Right lobe of liver (tissue), 6 donors: ENCODE measurements around the gene YKT6. TPM values are rescaled to one million over a fixed set of nuclear protein-coding genes. Genes with fewer than 3 reads are reported as not detected.
A peak's percentile ranks its signal among the peaks of the same experiment; 100 is the strongest.

Source experiments
- ATAC-seq, 4 donors: fragments of 200-7000 bp; cut with Tn5 transposase; one replicate each; pipeline ENCODE4 v1.9.1; 2020; ENCODE audit warnings: mild to moderate bottlenecking in 4 of 4, moderate library complexity in 4 of 4
- DNase-seq, 3 donors: peaks; one replicate each; pipeline ENCODE4 v3.0.0-alpha.2; 2020
- H3K27ac ChIP-seq, 3 donors: fragments of 200-600 bp; one replicate each; pipeline ENCODE4 v1.8.0; 2022
- H3K27me3 ChIP-seq, 2 donors: fragments of 200-600 bp; one replicate each; pipeline ENCODE4 v1.8.0; 2022
- H3K36me3 ChIP-seq, 4 donors: fragments of 200-600 bp; sonication (generic) in 1 of 4; one replicate each; pipeline versions ENCODE4 v1.5.1 to v1.8.0; 2017 to 2022; ENCODE audit warnings: control low read depth in 1 of 4
- H3K4me1 ChIP-seq, 4 donors: fragments of 200-600 bp; sonication (generic) in 1 of 4; one replicate each; pipeline versions ENCODE4 v1.5.1 to v1.8.0; 2017 to 2022; ENCODE audit warnings: control low read depth in 1 of 4
- H3K4me3 ChIP-seq, 3 donors: fragments of 200-600 bp; one replicate each; pipeline ENCODE4 v1.8.0; 2022
- H3K9me3 ChIP-seq, 4 donors: fragments of 200-600 bp; sonication (generic) in 1 of 4; one replicate each; pipeline versions ENCODE4 v1.5.1 to v1.8.0; 2017 to 2022; ENCODE audit warnings: control low read depth in 1 of 4
- POLR2A ChIP-seq: fragments of 450-650 bp; IDR thresholded peaks from one replicate; pipeline ENCODE4 v1.6.1; 2017; ENCODE audit warnings: antibody characterized with exemption, mild to moderate bottlenecking
- WGBS: methylation state at CpG from one replicate; pipeline ENCODE4 v1.1.6; 2018; ENCODE audit warnings: low coverage, low lambda C conversion rate; ENCODE audit not compliant: insufficient coverage; ENCODE audit errors: missing lambda C conversion rate; 5-methylcytosine and 5-hydroxymethylcytosine counted together
- intact Hi-C, 2 donors: fragments of 100-400 bp; cut with DNase I; formaldehyde crosslinking; loops; one replicate each; pipeline versions ENCODE4 v1.11.2 to v1.14.1; 2022
- total RNA-seq, 6 experiments: library from RNA; depleted of rRNA in 2 of 6; stranded (reverse); fragments of >200 nt in 2 of 6; fragmentation: NEBNext Ultra II Directional in 3 of 6; extraction: Animal tissue kit (Norgen Biotek cat#: 25700) in 3 of 6; gene quantifications; one replicate each; pipeline versions ENCODE4 v1.1.0 to v1.2.4, GENCODE V29; 2016 to 2023
- TF ChIP-seq, protein P1 (sequence below), 4 donors: fragments of 200-600 bp in 3 of 4; fragments of 450-650 bp in 1 of 4; IDR thresholded peaks; one replicate each; pipeline versions ENCODE4 v1.5.1 to v1.8.0; 2016 to 2022; ENCODE audit warnings: antibody characterized with exemption in 4 of 4, mild to moderate bottlenecking in 2 of 4
- donor health status: DM: no; HTN: yes; CAD: no.
- donor health status: DM: no; HTN: no; CAD: no.
- donor health status: DM: no; HTN: no; CAD: no.
- donor health status: DM: no; HTN: yes; CAD: no.
- donor health status: DM: no; HTN: yes; CAD: no.

YKT6 gene
- total RNA-seq, 6 experiments from 2014 or later: 15.0 to 23.8 (median 19.2) TPM

DNA sequence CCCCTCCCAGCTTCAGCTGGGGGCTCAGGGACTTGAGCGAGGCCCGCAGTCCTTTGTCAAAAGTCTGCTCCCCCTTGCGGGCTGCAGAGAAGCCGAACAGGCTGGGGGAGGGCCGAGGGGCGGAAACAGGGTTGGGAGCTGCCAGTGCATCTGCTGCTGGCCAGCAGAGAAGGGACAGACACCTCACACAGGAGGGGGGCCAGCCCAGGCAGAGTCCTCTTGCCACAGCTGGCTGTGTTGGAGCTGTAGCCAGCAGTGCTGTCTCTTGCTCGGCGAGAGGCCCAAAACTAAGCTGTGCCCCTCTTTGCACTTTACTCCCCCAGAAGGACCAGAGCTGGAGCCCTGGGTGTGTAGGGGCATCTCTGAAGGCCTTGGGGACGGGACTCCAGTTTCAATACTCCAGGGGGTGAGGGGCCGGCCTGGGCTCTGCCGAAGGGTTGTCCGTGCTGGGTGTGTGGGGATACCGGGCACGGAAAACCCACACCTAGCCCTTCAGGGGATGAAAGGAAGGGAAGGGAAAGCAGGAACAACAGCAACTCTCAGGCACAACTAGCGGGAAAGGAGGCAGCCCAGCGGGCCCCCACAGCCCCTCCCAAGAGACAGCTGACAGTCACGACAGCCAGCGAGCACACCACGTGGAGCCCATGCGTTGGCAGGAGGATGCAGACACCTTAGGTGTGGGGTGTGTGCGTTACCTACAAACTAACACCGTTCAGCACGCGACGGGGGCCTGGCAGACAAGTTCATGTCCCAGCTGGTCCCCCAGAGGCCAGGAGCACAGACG, 17.8 kb downstream of the YKT6 start:
- Histone ChIP-seq H3K27ac (no peak overlapping the region), H3K4me1 (no peaks in the 10 kb centered on the region), H3K4me3 (no peak overlapping the region), H3K27me3 (no peaks in the 10 kb centered on the region), H3K36me3 (no peaks in the 10 kb centered on the region), H3K9me3 (no peaks in the 10 kb centered on the region)
- ATAC-seq (no peak), DNase-seq (peak in 2 of 3 donors; percentile 12 to 53)
- intact Hi-C loops: no loop called here
- TF ChIP-seq, protein P1, sequence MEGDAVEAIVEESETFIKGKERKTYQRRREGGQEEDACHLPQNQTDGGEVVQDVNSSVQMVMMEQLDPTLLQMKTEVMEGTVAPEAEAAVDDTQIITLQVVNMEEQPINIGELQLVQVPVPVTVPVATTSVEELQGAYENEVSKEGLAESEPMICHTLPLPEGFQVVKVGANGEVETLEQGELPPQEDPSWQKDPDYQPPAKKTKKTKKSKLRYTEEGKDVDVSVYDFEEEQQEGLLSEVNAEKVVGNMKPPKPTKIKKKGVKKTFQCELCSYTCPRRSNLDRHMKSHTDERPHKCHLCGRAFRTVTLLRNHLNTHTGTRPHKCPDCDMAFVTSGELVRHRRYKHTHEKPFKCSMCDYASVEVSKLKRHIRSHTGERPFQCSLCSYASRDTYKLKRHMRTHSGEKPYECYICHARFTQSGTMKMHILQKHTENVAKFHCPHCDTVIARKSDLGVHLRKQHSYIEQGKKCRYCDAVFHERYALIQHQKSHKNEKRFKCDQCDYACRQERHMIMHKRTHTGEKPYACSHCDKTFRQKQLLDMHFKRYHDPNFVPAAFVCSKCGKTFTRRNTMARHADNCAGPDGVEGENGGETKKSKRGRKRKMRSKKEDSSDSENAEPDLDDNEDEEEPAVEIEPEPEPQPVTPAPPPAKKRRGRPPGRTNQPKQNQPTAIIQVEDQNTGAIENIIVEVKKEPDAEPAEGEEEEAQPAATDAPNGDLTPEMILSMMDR (IDR thresholded peaks at IDR 0.05): no peak
- no peak for TF ChIP-seq POLR2A
- 50% methylated on average over 1 of the region's 26 CpGs for WGBS

DNA sequence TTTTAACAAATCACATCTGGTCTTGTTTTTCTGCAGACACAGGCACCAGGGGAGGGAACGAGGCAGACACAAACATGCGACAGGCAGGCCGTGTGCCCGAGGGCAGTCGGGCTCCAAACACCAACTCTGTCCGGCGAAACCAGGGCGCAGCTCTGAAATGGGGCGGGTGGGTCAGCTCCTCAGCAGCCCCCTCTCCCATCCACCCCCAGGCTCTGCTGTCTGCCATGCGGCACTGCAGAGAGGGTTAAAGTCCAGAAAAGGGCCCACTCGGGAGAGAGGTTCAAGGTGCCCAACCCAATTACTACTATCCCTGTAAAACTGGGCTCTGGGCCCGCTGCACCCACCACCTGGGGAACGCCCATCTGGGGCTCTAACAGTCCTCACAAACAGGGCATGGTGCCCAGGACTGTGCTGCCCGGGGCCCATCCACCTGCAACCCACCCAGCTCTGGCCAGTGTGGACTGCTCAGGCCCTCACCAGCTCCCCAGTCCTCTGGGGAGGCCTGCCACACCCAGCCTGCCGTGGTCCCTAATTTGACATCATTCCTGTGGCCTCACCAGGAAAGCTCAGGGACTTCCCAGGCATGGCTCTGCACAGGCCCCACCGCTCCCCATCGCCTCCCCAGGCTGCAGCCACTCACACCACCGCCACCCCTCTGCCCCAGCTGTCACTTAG, 18.7 kb downstream of the YKT6 start:
- TF ChIP-seq, protein P1 (IDR thresholded peaks at IDR 0.05): no peak
- no peak for TF ChIP-seq POLR2A

DNA sequence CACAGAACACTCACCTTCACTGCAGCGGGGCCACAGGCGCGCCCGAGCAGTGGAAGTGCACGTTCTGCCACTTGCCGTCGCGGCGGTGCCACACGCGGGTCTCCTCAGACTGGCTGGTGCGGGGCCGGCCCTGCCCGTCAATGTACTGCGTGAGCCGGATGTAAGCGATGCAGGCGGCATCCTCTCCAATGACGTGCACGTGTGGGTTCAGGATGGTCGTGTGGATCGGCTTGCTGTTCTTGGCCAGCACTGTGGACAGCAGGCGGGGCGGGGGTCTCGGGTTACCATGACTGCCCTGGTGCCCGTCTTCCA, 19.2 kb downstream of the YKT6 start:
- peak in 2 of 3 donors; percentile 12 to 56 for DNase-seq
- TF ChIP-seq POLR2A: no peak
- TF ChIP-seq, protein P1 (IDR thresholded peaks at IDR 0.05): no peak
- Histone ChIP-seq H3K27me3 (no peaks in the 10 kb centered on the region), H3K36me3 (no peaks in the 10 kb centered on the region), H3K4me1 (no peaks in the 10 kb centered on the region), H3K27ac (no peak overlapping the region), H3K9me3 (no peaks in the 10 kb centered on the region), H3K4me3 (no peak overlapping the region)
- WGBS: no CpG with 5 or more reads among the region's 26 CpGs
- intact Hi-C loops: no loop called here
- no peak for ATAC-seq

More for the DNA sequence above, 18.7 kb downstream of the YKT6 start:
- Histone ChIP-seq H3K27me3 (no peaks in the 10 kb centered on the region), H3K4me3 (no peak overlapping the region), H3K27ac (no peak overlapping the region), H3K4me1 (no peaks in the 10 kb centered on the region), H3K9me3 (no peaks in the 10 kb centered on the region), H3K36me3 (no peaks in the 10 kb centered on the region)
- DNase-seq (peak in 2 of 3 donors; percentile 11 to 40), ATAC-seq (no peak)
- intact Hi-C loops: no loop called here
- 90% methylated on average over 2 of the region's 18 CpGs for WGBS

DNA sequence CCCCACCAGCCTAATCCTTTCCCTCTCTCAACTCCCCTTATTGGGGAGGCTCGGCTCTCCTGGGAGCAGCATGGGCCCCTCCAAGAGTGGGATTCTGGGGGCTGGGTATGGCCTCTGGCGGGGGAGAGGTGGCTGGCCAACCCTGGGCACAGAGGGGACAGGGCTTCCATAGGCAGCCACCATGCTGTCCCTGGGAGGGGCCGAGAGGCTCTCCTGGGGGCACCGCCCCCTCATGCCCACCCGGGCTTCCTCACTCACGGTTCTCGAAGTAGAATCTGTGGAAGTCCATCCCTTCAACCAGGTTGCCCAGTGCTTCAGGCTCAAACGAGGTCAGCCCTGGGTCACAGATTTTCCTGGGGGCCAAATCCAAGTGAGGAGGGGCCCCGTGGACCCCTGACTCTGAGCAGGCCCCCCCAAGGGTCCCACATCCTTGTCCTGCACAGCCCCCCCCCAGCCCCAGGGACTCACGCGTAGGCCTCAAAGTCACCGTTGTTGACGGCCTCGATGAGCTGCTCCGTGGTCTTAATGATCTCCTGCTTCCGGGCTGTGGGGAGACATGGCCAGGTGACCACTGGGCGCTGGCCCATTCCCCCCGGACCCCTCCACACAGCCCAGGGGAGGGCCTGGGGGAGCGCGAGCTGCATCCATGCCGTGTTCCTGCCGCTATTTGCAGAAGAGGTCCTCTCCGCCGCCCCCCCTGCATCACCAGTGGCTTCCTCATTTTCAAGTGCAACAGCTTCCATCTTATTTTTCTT, 19.8 kb downstream of the YKT6 start:
- WGBS: 87% methylated on average over 4 of the region's 24 CpGs
- no peaks in the 10 kb centered on the region for H3K9me3 ChIP-seq
- ATAC-seq (no peak), DNase-seq (peak in 2 of 3 donors; percentile 10 to 39)
- no peak overlapping the region for H3K27ac ChIP-seq
- intact Hi-C loops: no loop called here
- H3K4me1 ChIP-seq: no peaks in the 10 kb centered on the region
- TF ChIP-seq POLR2A: no peak
- TF ChIP-seq, protein P1 (IDR thresholded peaks at IDR 0.05): no peak
- no peak overlapping the region for H3K4me3 ChIP-seq
- no peaks in the 10 kb centered on the region for H3K27me3 ChIP-seq
- no peaks in the 10 kb centered on the region for H3K36me3 ChIP-seq
